Keratinocyte (primary cell): ENCODE measurements around the gene PPARA. TPM values are rescaled to one million over a fixed set of nuclear protein-coding genes. Genes with fewer than 3 reads are reported as not detected.

Experiments used
- DNase-seq: peaks from one replicate; pipeline ENCODE4 v3.0.0-alpha.2; 2011; ENCODE audit warnings: low read depth, missing footprints, low spot score
- FAIRE-seq: peaks from 2 replicates; lab custom pipeline; 2011; peaks lifted over from hg19 to GRCh38; lab: Jason Lieb, UNC
- H2AFZ ChIP-seq: 2 replicates; pipeline ENCODE4 v1.6.0; 2012; ENCODE audit warnings: low read length, control low read depth, inconsistent platforms; ENCODE audit not compliant: control insufficient read depth
- H3K27ac ChIP-seq: 2 replicates; pipeline ENCODE4 v1.5.1; 2011; ENCODE audit warnings: low read length; ENCODE audit not compliant: control insufficient read depth, insufficient read depth
- H3K27me3 ChIP-seq: 3 replicates; pipeline ENCODE4 v1.6.0; 2011; ENCODE audit warnings: low read length; ENCODE audit not compliant: control insufficient read depth, insufficient read depth; ENCODE audit errors: extremely low read depth
- H3K36me3 ChIP-seq, 2 experiments: 2 replicates in 1 of 2; 3 replicates in 1 of 2; pipeline ENCODE4 v1.5.1; 2011; ENCODE audit warnings: low read length in 2 of 2, mild to moderate bottlenecking in 1 of 2; ENCODE audit not compliant: control insufficient read depth in 2 of 2, insufficient read depth in 2 of 2; ENCODE audit errors: extremely low read depth in 1 of 2
- H3K4me1 ChIP-seq: 3 replicates; pipeline ENCODE4 v1.5.1; 2011; ENCODE audit warnings: low read length; ENCODE audit not compliant: control insufficient read depth, insufficient read depth; ENCODE audit errors: extremely low read depth
- H3K4me2 ChIP-seq: 3 replicates; pipeline ENCODE4 v1.6.0; 2011; ENCODE audit warnings: low read depth, low read length; ENCODE audit not compliant: control insufficient read depth, insufficient read depth; ENCODE audit errors: extremely low read depth
- H3K4me3 ChIP-seq, 3 experiments: fragments of 200-600 bp in 1 of 3; sonication (generic) in 1 of 3; 2 replicates in 2 of 3; 3 replicates in 1 of 3; pipeline ENCODE4 v1.5.1; 2011 to 2016; ENCODE audit warnings: low read length in 3 of 3, mild to moderate bottlenecking in 3 of 3, control low read depth in 2 of 3, inconsistent platforms in 1 of 3, low read depth in 1 of 3, mixed read lengths in 1 of 3, mixed run types in 1 of 3, moderate library complexity in 1 of 3; ENCODE audit not compliant: control insufficient read depth in 2 of 3, insufficient read depth in 2 of 3; ENCODE audit errors: extremely low read depth in 1 of 3
- H3K79me2 ChIP-seq: 2 replicates; pipeline ENCODE4 v1.6.0; 2012; ENCODE audit warnings: low read length; ENCODE audit not compliant: control insufficient read depth, insufficient read depth
- H3K9ac ChIP-seq: 3 replicates; pipeline ENCODE4 v1.6.0; 2011; ENCODE audit warnings: low read length; ENCODE audit not compliant: control insufficient read depth, insufficient read depth; ENCODE audit errors: extremely low read depth
- H3K9me1 ChIP-seq: 3 replicates; pipeline ENCODE4 v1.6.0; 2011; ENCODE audit warnings: low read length; ENCODE audit not compliant: control insufficient read depth, insufficient read depth; ENCODE audit errors: extremely low read depth
- H3K9me3 ChIP-seq: 2 replicates; pipeline ENCODE4 v1.5.1; 2012; ENCODE audit warnings: low read depth, low read length; ENCODE audit not compliant: control insufficient read depth
- H4K20me1 ChIP-seq: 3 replicates; pipeline ENCODE4 v1.6.0; 2011; ENCODE audit warnings: low read length; ENCODE audit not compliant: control insufficient read depth, insufficient read depth; ENCODE audit errors: extremely low read depth
- EZH2 ChIP-seq: IDR thresholded peaks from one replicate; pipeline ENCODE4 v1.6.1; 2012; ENCODE audit warnings: inconsistent platforms, mild to moderate bottlenecking, low read length, moderate library complexity
- dilution Hi-C: fragments of 300-500 bp; cut with MboI; formaldehyde crosslinking; loops from one replicate; pipeline ENCODE4 v1.7.0; 2020; ENCODE audit warnings: low sequenced_read_pairs; ENCODE audit not compliant: extremely low pct_ligation_motif_present
- polyA plus RNA-seq, 5 experiments: library from polyadenylated mRNA; depleted of rRNA in 3 of 5; stranded (reverse) in 3 of 5; stranded (forward) in 1 of 5; unstranded in 1 of 5; fragments of >200 nt; gene quantifications; 1 replicate in 1 of 5; 2 replicates in 3 of 5; 3 replicates in 1 of 5; pipeline versions ENCODE4 v1.2.1 to v1.2.3, GENCODE V29; 2011 to 2012; ENCODE audit warnings: missing spikeins in 2 of 5, low read depth in 1 of 5, low replicate concordance in 1 of 5
- TF ChIP-seq, protein P1 (sequence below), 3 experiments: IDR thresholded peaks in 1 of 3; conservative IDR thresholded peaks in 1 of 3; optimal IDR thresholded peaks in 1 of 3; 2 replicates in 2 of 3; 3 replicates in 1 of 3; pipeline versions ENCODE3 to v1.5.1; 2011; ENCODE audit warnings: low read length in 3 of 3, mild to moderate bottlenecking in 3 of 3, moderate library complexity in 2 of 3, control low read depth in 1 of 3, inconsistent platforms in 1 of 3; ENCODE audit not compliant: insufficient read depth in 2 of 3; ENCODE audit errors: extremely low read depth in 1 of 3

The PPARA gene
- polyA plus RNA-seq, 1 donor (not counting 4 experiments of a cell fraction or from before 2014, with no cell fraction given), result 4.9 TPM

DNA sequence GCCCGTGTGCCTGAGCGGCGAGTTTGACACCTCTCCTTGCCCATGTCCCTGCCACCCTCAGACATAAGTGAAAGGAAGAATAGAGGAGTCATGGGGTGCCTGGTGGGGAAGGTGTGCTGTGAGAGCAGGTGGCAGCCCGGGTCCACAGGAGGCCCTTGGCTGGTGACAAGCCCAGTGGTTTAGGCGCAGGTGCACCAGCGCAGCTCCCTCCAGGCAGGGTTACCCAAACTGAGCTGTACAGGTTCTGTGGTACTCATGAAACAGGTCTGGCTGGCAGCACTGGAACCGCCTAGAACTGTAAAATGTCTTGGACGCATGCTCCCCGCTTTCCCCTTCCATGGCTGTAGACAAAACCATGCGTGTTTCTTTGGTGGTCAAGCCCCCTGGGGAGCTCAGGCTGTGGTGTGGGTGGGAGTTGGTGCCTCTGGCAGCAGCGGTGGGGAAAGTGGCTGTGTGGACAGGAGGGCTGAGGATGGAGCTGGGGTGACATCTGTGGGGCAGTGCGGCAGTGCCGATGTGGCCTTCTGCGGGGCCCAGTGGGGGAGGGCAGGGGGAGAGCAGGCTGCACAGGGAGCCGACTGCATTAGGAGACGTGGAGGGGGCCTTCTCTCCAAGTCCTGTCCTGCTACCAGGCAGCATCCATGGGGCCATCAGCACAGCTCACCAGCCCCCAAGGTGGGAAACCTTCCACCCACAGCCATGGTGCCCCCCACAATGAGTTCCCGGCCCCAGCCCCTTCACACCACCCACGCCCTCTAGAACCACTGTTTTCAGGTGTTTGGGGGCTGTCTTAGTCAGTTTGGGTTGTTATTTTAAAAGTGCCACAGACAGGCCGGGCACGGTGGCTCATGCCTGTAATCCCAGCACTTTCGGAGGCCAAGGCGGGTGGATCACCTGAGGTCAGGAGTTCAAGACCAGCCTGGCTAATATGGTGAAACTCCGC lies 140.8 kb downstream of the PPARA start:
- TF ChIP-seq, protein P1, sequence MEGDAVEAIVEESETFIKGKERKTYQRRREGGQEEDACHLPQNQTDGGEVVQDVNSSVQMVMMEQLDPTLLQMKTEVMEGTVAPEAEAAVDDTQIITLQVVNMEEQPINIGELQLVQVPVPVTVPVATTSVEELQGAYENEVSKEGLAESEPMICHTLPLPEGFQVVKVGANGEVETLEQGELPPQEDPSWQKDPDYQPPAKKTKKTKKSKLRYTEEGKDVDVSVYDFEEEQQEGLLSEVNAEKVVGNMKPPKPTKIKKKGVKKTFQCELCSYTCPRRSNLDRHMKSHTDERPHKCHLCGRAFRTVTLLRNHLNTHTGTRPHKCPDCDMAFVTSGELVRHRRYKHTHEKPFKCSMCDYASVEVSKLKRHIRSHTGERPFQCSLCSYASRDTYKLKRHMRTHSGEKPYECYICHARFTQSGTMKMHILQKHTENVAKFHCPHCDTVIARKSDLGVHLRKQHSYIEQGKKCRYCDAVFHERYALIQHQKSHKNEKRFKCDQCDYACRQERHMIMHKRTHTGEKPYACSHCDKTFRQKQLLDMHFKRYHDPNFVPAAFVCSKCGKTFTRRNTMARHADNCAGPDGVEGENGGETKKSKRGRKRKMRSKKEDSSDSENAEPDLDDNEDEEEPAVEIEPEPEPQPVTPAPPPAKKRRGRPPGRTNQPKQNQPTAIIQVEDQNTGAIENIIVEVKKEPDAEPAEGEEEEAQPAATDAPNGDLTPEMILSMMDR (optimal IDR thresholded peaks at IDR 0.05 in 1 of 3, IDR thresholded peaks at IDR 0.05 in 1 of 3, conservative IDR thresholded peaks at IDR 0.05 in 1 of 3; ENCODE audit: extremely low read depth in 1 of 3, insufficient read depth in 2 of 3, low read length in 3 of 3), result no peak
- no peak for TF ChIP-seq EZH2
- H4K20me1 ChIP-seq, result no peaks in the 10 kb centered on the region
- H3K9ac ChIP-seq, result no peak overlapping the region
- H3K36me3 ChIP-seq, result peaks cover 3 to 9% of the 10 kb centered on the region in 2 experiments
- H3K4me2 ChIP-seq, result no peak overlapping the region
- H3K9me3 ChIP-seq, result no peaks in the 10 kb centered on the region
- H3K79me2 ChIP-seq, result no peaks in the 10 kb centered on the region
- no peaks in the 10 kb centered on the region for H3K9me1 ChIP-seq
- no peak overlapping the region for H3K27ac ChIP-seq
- peaks cover 10% of the 10 kb centered on the region for H3K4me1 ChIP-seq
- no peak for DNase-seq
- no peak for FAIRE-seq
- peaks cover 4% of the 10 kb centered on the region for H3K27me3 ChIP-seq
- H2AFZ ChIP-seq, result no peak overlapping the region
- dilution Hi-C loops, result no loop called here
- no peak overlapping the region for H3K4me3 ChIP-seq

- H3K27ac ChIP-seq, result no peak overlapping the region
- no peak overlapping the region for H3K9ac ChIP-seq
- H3K4me3 ChIP-seq, result no peak overlapping the region
- dilution Hi-C loops, result no loop called here
- no peaks in the 10 kb centered on the region for H3K9me1 ChIP-seq
- H3K9me3 ChIP-seq, result no peaks in the 10 kb centered on the region
- DNase-seq (no peak), FAIRE-seq (no peak)
- no peaks in the 10 kb centered on the region for H4K20me1 ChIP-seq
- no peak overlapping the region for H2AFZ ChIP-seq
- H3K4me1 ChIP-seq, result peaks cover 13% of the 10 kb centered on the region
- peaks cover 3% of the 10 kb centered on the region for H3K79me2 ChIP-seq
- peaks cover 3 to 9% of the 10 kb centered on the region in 2 experiments for H3K36me3 ChIP-seq
- peaks cover 4% of the 10 kb centered on the region for H3K27me3 ChIP-seq
- no peak overlapping the region for H3K4me2 ChIP-seq
- no peak for TF ChIP-seq EZH2
These were observed 141.8 kb downstream of the PPARA start for GRCh38 chr22:46292173-46292572.
